ENCODE measurements around the gene FRMD4A. TPM values are rescaled to one million over a fixed set of nuclear protein-coding genes. Genes with fewer than 3 reads are reported as not detected.

Gene FRMD4A
- total and polyA plus RNA-seq, 8 donors = 6.9 to 25.3 (median 11.3) TPM

GRCh38 chr10:14004536-14004935, 326.2 kb downstream of the FRMD4A start:
- 48 to 70% (median 65%) methylated on average over 4 of the region's 4 CpGs for WGBS, 5 donors
- peaks cover 0 to 18% (median 3%) of the 10 kb centered on the region in 3 donors for H3K27me3 ChIP-seq
- no peak for DNase-seq
- no peak overlapping the region for H3K4me3 ChIP-seq
- intact Hi-C loops (cut with DNase I; ENCODE audit: low total_unique reads) = no loop called here
- TF ChIP-seq EP300 (IDR thresholded peaks at IDR 0.05) = no peak
- no peak for TF ChIP-seq POLR2A (IDR thresholded peaks at IDR 0.05)
- H3K27ac ChIP-seq = no peak overlapping the region
- no peaks in the 10 kb centered on the region for H3K9me3 ChIP-seq
- H3K4me1 ChIP-seq = peaks cover 0 to 19% (median 9%) of the 10 kb centered on the region in 4 donors
- H3K36me3 ChIP-seq = no peaks in the 10 kb centered on the region

- no peak for TF ChIP-seq CTCF (IDR thresholded peaks at IDR 0.05)
- TF ChIP-seq POLR2AphosphoS5 (IDR thresholded peaks at IDR 0.05) = no peak
- TF ChIP-seq POLR2A (IDR thresholded peaks at IDR 0.05) = no peak
- TF ChIP-seq EP300 (IDR thresholded peaks at IDR 0.05) = no peak
- H3K4me3 ChIP-seq = no peak overlapping the region
- H3K9me3 ChIP-seq = no peaks in the 10 kb centered on the region
- peaks cover 0 to 15% (median 0%) of the 10 kb centered on the region in 3 donors for H3K27me3 ChIP-seq
- H3K27ac ChIP-seq = no peak overlapping the region
- no peak for DNase-seq
- WGBS, 5 donors = 67 to 81% (median 80%) methylated on average over 9 of the region's 9 CpGs
- intact Hi-C loops (cut with DNase I; ENCODE audit: low total_unique reads) = no loop called here
- peaks cover 0 to 13% (median 5%) of the 10 kb centered on the region in 4 donors for H3K4me1 ChIP-seq
- no peaks in the 10 kb centered on the region for H3K36me3 ChIP-seq
Measured at GRCh38 chr10:14003517-14004184, 327.1 kb downstream of the FRMD4A start.

- 75 to 86% (median 83%) methylated on average over 10 of the region's 10 CpGs for WGBS, 5 donors
- Histone ChIP-seq H3K36me3 (no peaks in the 10 kb centered on the region), H3K4me3 (no peak overlapping the region), H3K4me1 (no peaks in the 10 kb centered on the region), H3K27me3 (no peaks in the 10 kb centered on the region), H3K27ac (no peak overlapping the region), H3K9me3 (no peaks in the 10 kb centered on the region)
- intact Hi-C loops (cut with DNase I; ENCODE audit: low total_unique reads) = no loop called here
- DNase-seq = peak in 1 of 2 donors; percentile 57
- TF ChIP-seq POLR2A (IDR thresholded peaks at IDR 0.05) (no peak), CTCF (IDR thresholded peaks at IDR 0.05) (no peak), EP300 (IDR thresholded peaks at IDR 0.05) (no peak), POLR2AphosphoS5 (IDR thresholded peaks at IDR 0.05) (no peak)
Measured at GRCh38 chr10:14001298-14002040, 329.3 kb downstream of the FRMD4A start.

- 69 to 86% (median 78%) methylated on average over 5 of the region's 5 CpGs for WGBS, 5 donors
- no peaks in the 10 kb centered on the region for H3K36me3 ChIP-seq
- no peaks in the 10 kb centered on the region for H3K27me3 ChIP-seq
- H3K4me3 ChIP-seq = no peak overlapping the region
- H3K4me1 ChIP-seq = peaks cover 0 to 5% (median 2%) of the 10 kb centered on the region in 4 donors
- TF ChIP-seq POLR2A (IDR thresholded peaks at IDR 0.05) (no peak), CTCF (IDR thresholded peaks at IDR 0.05) (no peak), POLR2AphosphoS5 (IDR thresholded peaks at IDR 0.05) (no peak), EP300 (IDR thresholded peaks at IDR 0.05) (no peak)
- H3K27ac ChIP-seq = no peak overlapping the region
- no peak for DNase-seq
- no peaks in the 10 kb centered on the region for H3K9me3 ChIP-seq
- intact Hi-C loops (cut with DNase I; ENCODE audit: low total_unique reads) = no loop called here
Measured at GRCh38 chr10:13998163-13998835, 332.4 kb downstream of the FRMD4A start.

All from stomach (tissue), 9 donors.